ENCODE results near the gene EXD3.

EXD3 gene

GRCh38 chr9:137296670-137297664 lies 126.0 kb downstream of the EXD3 start:
- FAIRE-seq = no peak
- TF ChIP-seq POLR2A (IDR thresholded peaks at IDR 0.05; ENCODE audit: low read depth, low read length) = no peak

GRCh38 chr9:137295849-137296669 lies 126.9 kb downstream of the EXD3 start:
- no peak for FAIRE-seq

More at GRCh38 chr9:137296670-137297664, 126.0 kb downstream of the EXD3 start:
- DNase-seq (ENCODE audit: insufficient read length, low spot score) = no peak

GRCh38 chr9:137295238-137295811 lies 127.6 kb downstream of the EXD3 start:
- FAIRE-seq = no peak
- TF ChIP-seq POLR2A (IDR thresholded peaks at IDR 0.05; ENCODE audit: low read depth, low read length) = no peak
- DNase-seq (ENCODE audit: insufficient read length, low spot score) = no peak

More at GRCh38 chr9:137295849-137296669, 126.9 kb downstream of the EXD3 start:
- no peak for TF ChIP-seq POLR2A (IDR thresholded peaks at IDR 0.05; ENCODE audit: low read depth, low read length)
- DNase-seq (ENCODE audit: insufficient read length, low spot score) = no peak

GRCh38 chr9:137294681-137295237 lies 128.2 kb downstream of the EXD3 start:
- FAIRE-seq = no peak
- no peak for DNase-seq (ENCODE audit: insufficient read length, low spot score)
- TF ChIP-seq POLR2A (IDR thresholded peaks at IDR 0.05; ENCODE audit: low read depth, low read length) = no peak

- FAIRE-seq (no peak), DNase-seq (ENCODE audit: insufficient read length, low spot score) (peak; percentile 95)
- no peak for TF ChIP-seq POLR2A (IDR thresholded peaks at IDR 0.05; ENCODE audit: low read depth, low read length)
Observed at GRCh38 chr9:137294091-137294680, 128.8 kb downstream of the EXD3 start.

GRCh38 chr9:137293482-137294090 lies 129.4 kb downstream of the EXD3 start:
- no peak for DNase-seq (ENCODE audit: insufficient read length, low spot score)
- FAIRE-seq = no peak
- TF ChIP-seq POLR2A (IDR thresholded peaks at IDR 0.05; ENCODE audit: low read depth, low read length) = no peak

GRCh38 chr9:137293094-137293481 lies 129.9 kb downstream of the EXD3 start:
- TF ChIP-seq POLR2A (IDR thresholded peaks at IDR 0.05; ENCODE audit: low read depth, low read length) = no peak
- DNase-seq (ENCODE audit: insufficient read length, low spot score) = no peak
- no peak for FAIRE-seq

GRCh38 chr9:137286975-137287383 lies 136.0 kb downstream of the EXD3 start:
- TF ChIP-seq POLR2A (IDR thresholded peaks at IDR 0.05; ENCODE audit: low read depth, low read length) = no peak
- FAIRE-seq (peak; percentile 36), DNase-seq (ENCODE audit: insufficient read length, low spot score) (peak; percentile 100)

GRCh38 chr9:137281345-137282116 lies 141.4 kb downstream of the EXD3 start:
- DNase-seq (ENCODE audit: insufficient read length, low spot score) (no peak), FAIRE-seq (no peak)
- no peak for TF ChIP-seq POLR2A (IDR thresholded peaks at IDR 0.05; ENCODE audit: low read depth, low read length)

GRCh38 chr9:137280474-137281344 lies 142.3 kb downstream of the EXD3 start:
- DNase-seq (ENCODE audit: insufficient read length, low spot score) = no peak
- no peak for TF ChIP-seq POLR2A (IDR thresholded peaks at IDR 0.05; ENCODE audit: low read depth, low read length)
- FAIRE-seq = no peak

- no peak for DNase-seq (ENCODE audit: insufficient read length, low spot score)
- TF ChIP-seq POLR2A (IDR thresholded peaks at IDR 0.05; ENCODE audit: low read depth, low read length) = no peak
- no peak for FAIRE-seq
Observed at GRCh38 chr9:137279741-137280473, 143.1 kb downstream of the EXD3 start.

Measured in H54 (cell line).